H1 (cell line): Measurements from ENCODE around the gene TGFB3. TPM values are rescaled to one million over a fixed set of nuclear protein-coding genes. Genes with fewer than 3 reads are reported as not detected.

Source experiments
- CTCF ChIA-PET: fragments of 300-600 bp; sonication (Branson Sonifier 250); formaldehyde crosslinking; loops from one replicate; lab custom pipeline; 2021; ENCODE audit not compliant: partially characterized antibody; lab: Charles Lee
- POLR2A ChIA-PET: fragments of 300-600 bp; sonication (Branson Sonifier 250); formaldehyde crosslinking; loops from one replicate; lab custom pipeline; 2021; ENCODE audit warnings: inconsistent platforms; ENCODE audit not compliant: partially characterized antibody; lab: Charles Lee
- DNase-seq, 2 experiments: peaks; one replicate each; pipeline versions ENCODE4 v3.0.0 to v3.0.0-alpha.2; 2010 to 2022; ENCODE audit warnings: low spot score in 2 of 2, low read depth in 1 of 2, mixed read lengths in 1 of 2
- FAIRE-seq: peaks from 2 replicates; lab custom pipeline; 2011; peaks lifted over from hg19 to GRCh38; lab: Jason Lieb, UNC
- H2AFZ ChIP-seq: 2 replicates; pipeline ENCODE4 v1.8.1; 2012; ENCODE audit warnings: low read length, inconsistent platforms
- H2AK5ac ChIP-seq: 2 replicates; pipeline ENCODE4 v1.6.1; 2013; ENCODE audit warnings: low read depth, low read length
- H2BK120ac ChIP-seq: replicated peaks from 2 replicates; pipeline ENCODE3; 2013; ENCODE audit warnings: low read depth, low read length, inconsistent platforms
- H2BK12ac ChIP-seq: 2 replicates; pipeline ENCODE4 v1.6.1; 2013; ENCODE audit warnings: low read depth, low read length
- H2BK15ac ChIP-seq: 2 replicates; pipeline ENCODE4 v1.6.1; 2013; ENCODE audit warnings: low read length
- H2BK20ac ChIP-seq: 2 replicates; pipeline ENCODE4 v1.6.1; 2013; ENCODE audit warnings: low read length
- H2BK5ac ChIP-seq: 2 replicates; pipeline ENCODE4 v1.6.1; 2013; ENCODE audit warnings: low read depth, low read length
- H3K14ac ChIP-seq: 2 replicates; pipeline ENCODE4 v1.6.1; 2013; ENCODE audit warnings: inconsistent platforms; ENCODE audit not compliant: insufficient read length
- H3K18ac ChIP-seq: 2 replicates; pipeline ENCODE4 v1.6.1; 2013; ENCODE audit warnings: low read length; ENCODE audit errors: extremely low read depth
- H3K23ac ChIP-seq: 2 replicates; pipeline ENCODE4 v1.6.1; 2013; ENCODE audit warnings: inconsistent platforms; ENCODE audit not compliant: insufficient read length
- H3K23me2 ChIP-seq: 2 replicates; pipeline ENCODE4 v1.6.1; 2013; ENCODE audit warnings: low read depth, low read length
- H3K27ac ChIP-seq: 2 replicates; pipeline ENCODE4 v1.6.1; 2011; ENCODE audit warnings: low read depth, low read length, inconsistent platforms
- H3K27me3 ChIP-seq, 4 experiments: replicated peaks in 1 of 4; 1 replicate in 1 of 4; 2 replicates in 3 of 4; pipeline versions ENCODE4 v1.6.1 to v1.8.1; 2011 to 2013; ENCODE audit warnings: low read length in 3 of 4, mild to moderate bottlenecking in 3 of 4, inconsistent platforms in 2 of 4, mixed read lengths in 2 of 4, moderate library complexity in 1 of 4; ENCODE audit not compliant: control insufficient read depth in 3 of 4, insufficient read depth in 3 of 4; ENCODE audit errors: extremely low read depth in 1 of 4
- H3K36me3 ChIP-seq, 4 experiments: 2 replicates each; pipeline versions ENCODE4 v1.6.1 to v1.8.1; 2011 to 2013; ENCODE audit warnings: mild to moderate bottlenecking in 4 of 4, low read length in 3 of 4, moderate library complexity in 2 of 4, control low read depth in 1 of 4, inconsistent platforms in 1 of 4; ENCODE audit not compliant: insufficient read depth in 4 of 4, control insufficient read depth in 2 of 4
- H3K4ac ChIP-seq: replicated peaks from 2 replicates; pipeline ENCODE3; 2013; ENCODE audit warnings: low read length, low read depth, mixed read lengths, inconsistent platforms; ENCODE audit not compliant: insufficient read length
- H3K4me1 ChIP-seq, 4 experiments: replicated peaks in 1 of 4; 1 replicate in 1 of 4; 2 replicates in 3 of 4; pipeline versions ENCODE4 v1.6.1 to v1.8.1; 2011 to 2013; ENCODE audit warnings: low read length in 3 of 4, inconsistent platforms in 2 of 4, mixed read lengths in 1 of 4; ENCODE audit not compliant: insufficient read depth in 4 of 4, control insufficient read depth in 3 of 4
- H3K4me2 ChIP-seq, 2 experiments: 2 replicates each; pipeline versions ENCODE4 v1.6.1 to v1.8.1; 2011 to 2013; ENCODE audit warnings: low read depth in 2 of 2, low read length in 2 of 2, control low read depth in 1 of 2, inconsistent platforms in 1 of 2, mild to moderate bottlenecking in 1 of 2; ENCODE audit not compliant: insufficient read depth in 1 of 2
- H3K4me3 ChIP-seq, 4 experiments: fragments of 200-600, 300-600 bp in 1 of 4; sonication (generic), shearing (Covaris generic), sonication (Bioruptor Twin) in 1 of 4; 2 replicates each; pipeline versions ENCODE4 v1.5.1 to v1.8.1; 2011 to 2016; ENCODE audit warnings: low read length in 4 of 4, low read depth in 3 of 4, control low read depth in 2 of 4, inconsistent platforms in 2 of 4, mild to moderate bottlenecking in 2 of 4, mixed read lengths in 1 of 4, moderate library complexity in 1 of 4; ENCODE audit not compliant: insufficient read depth in 2 of 4; ENCODE audit errors: extremely low read depth in 1 of 4
- H3K56ac ChIP-seq: replicated peaks from 2 replicates; pipeline ENCODE3; 2013; ENCODE audit warnings: low read depth, mild to moderate bottlenecking, mixed read lengths, low read length, inconsistent platforms; ENCODE audit not compliant: insufficient read length
- H3K79me1 ChIP-seq: 2 replicates; pipeline ENCODE4 v1.6.1; 2013; ENCODE audit warnings: low read depth, low read length, control low read depth
- H3K79me2 ChIP-seq, 2 experiments: 2 replicates each; pipeline versions ENCODE4 v1.6.1 to v1.8.1; 2012 to 2013; ENCODE audit warnings: low read length in 2 of 2, mild to moderate bottlenecking in 2 of 2, inconsistent platforms in 1 of 2; ENCODE audit not compliant: insufficient read depth in 2 of 2, control insufficient read depth in 1 of 2
- H3K9ac ChIP-seq, 4 experiments: replicated peaks in 1 of 4; 1 replicate in 1 of 4; 2 replicates in 3 of 4; pipeline versions ENCODE4 v1.6.1 to v1.8.1; 2011 to 2013; ENCODE audit warnings: low read depth in 3 of 4, low read length in 3 of 4, control low read depth in 2 of 4, mild to moderate bottlenecking in 2 of 4, moderate library complexity in 2 of 4, inconsistent platforms in 1 of 4; ENCODE audit errors: extremely low read depth in 1 of 4
- H3K9me3 ChIP-seq, 2 experiments: 2 replicates each; pipeline versions ENCODE4 v1.6.1 to v1.8.1; 2012 to 2013; ENCODE audit warnings: mild to moderate bottlenecking in 2 of 2, moderate library complexity in 2 of 2, control low read depth in 1 of 2, inconsistent platforms in 1 of 2, low read depth in 1 of 2, low read length in 1 of 2, mixed read lengths in 1 of 2; ENCODE audit not compliant: insufficient read depth in 2 of 2
- H4K20me1 ChIP-seq, 2 experiments: replicated peaks in 1 of 2; 2 replicates each; pipeline versions ENCODE3 to v1.8.1; 2011 to 2013; ENCODE audit warnings: inconsistent platforms in 2 of 2, low read length in 2 of 2, mild to moderate bottlenecking in 1 of 2; ENCODE audit not compliant: insufficient read depth in 2 of 2, control insufficient read depth in 1 of 2
- H4K5ac ChIP-seq: 2 replicates; pipeline ENCODE4 v1.6.1; 2013; ENCODE audit warnings: low read length, low read depth, mixed read lengths, inconsistent platforms; ENCODE audit not compliant: insufficient read length
- H4K8ac ChIP-seq: 2 replicates; pipeline ENCODE4 v1.8.0; 2013; ENCODE audit warnings: mild to moderate bottlenecking, moderate library complexity, low read length, inconsistent platforms; ENCODE audit not compliant: insufficient read depth; ENCODE audit errors: extremely low read depth
- H4K91ac ChIP-seq: replicated peaks from 2 replicates; pipeline ENCODE3; 2013; ENCODE audit warnings: low read length, mixed read lengths, inconsistent platforms; ENCODE audit not compliant: insufficient read length
- ATF3 ChIP-seq: IDR thresholded peaks from 2 replicates; pipeline ENCODE4 v1.6.1; 2011; ENCODE audit warnings: low read depth, mild to moderate bottlenecking, low read length; ENCODE audit not compliant: insufficient read depth
- E2F6 ChIP-seq: IDR thresholded peaks from 2 replicates; pipeline ENCODE4 v1.6.1; 2012; ENCODE audit warnings: inconsistent platforms
- EGR1 ChIP-seq: IDR thresholded peaks from 2 replicates; pipeline ENCODE4 v1.6.1; 2011; ENCODE audit warnings: low read depth, low read length, borderline replicate concordance
- RFX5 ChIP-seq: IDR thresholded peaks from 2 replicates; pipeline ENCODE4 v1.6.1; 2011; ENCODE audit warnings: low read depth, low read length, improper control_type of control experiment, borderline replicate concordance
- SP4 ChIP-seq: IDR thresholded peaks from 2 replicates; pipeline ENCODE4 v1.6.1; 2012; ENCODE audit warnings: low read length, inconsistent platforms
- TBP ChIP-seq: IDR thresholded peaks from 2 replicates; pipeline ENCODE4 v1.6.1; 2011; ENCODE audit warnings: low read depth, low read length, improper control_type of control experiment
- WGBS, 2 experiments: shearing (Covaris generic) in 1 of 2; methylation state at CpG; one replicate each; pipeline versions ENCODE4 v1.1.6 to v1.1.7; 2013 to 2015; ENCODE audit warnings: low lambda C conversion rate in 2 of 2, mixed read lengths in 2 of 2, inconsistent platforms in 1 of 2, low coverage in 1 of 2, missing lambda C conversion rate in 1 of 2; ENCODE audit not compliant: insufficient replicate concordance in 2 of 2, insufficient coverage in 1 of 2, insufficient read length in 1 of 2; ENCODE audit errors: extremely low coverage in 1 of 2, missing lambda C conversion rate in 1 of 2; 5-methylcytosine and 5-hydroxymethylcytosine counted together
- polyA plus RNA-seq, 7 experiments: library from polyadenylated mRNA; depleted of rRNA in 3 of 7; stranded (reverse) in 5 of 7; unstranded in 2 of 7; fragments of >200 nt in 5 of 7; fragments of 200-250 nt in 2 of 7; gene quantifications; 1 replicate in 5 of 7; 2 replicates in 1 of 7; 4 replicates in 1 of 7; pipeline versions ENCODE4 v1.2.1 to v1.2.3, GENCODE V29; 2011 to 2013; ENCODE audit warnings: missing spikeins in 2 of 7, mixed read lengths in 2 of 7
- total RNA-seq: library from RNA; stranded (reverse); fragmentation: NEBNext Ultra II Directional; extraction: Animal tissue kit (Norgen Biotek cat#: 25700); gene quantifications from 2 replicates; pipeline ENCODE4 v1.2.1, GENCODE V29; 2021

The TGFB3 gene
- total and polyA plus RNA-seq, 2 of the 8 experiments (the other 6 are each of a cell fraction or from before 2014, with no cell fraction given): 0.65 to 0.86 TPM

- Histone ChIP-seq H2BK12ac (no peak overlapping the region), H2BK120ac (no peak overlapping the region), H3K79me2 (no peaks in the 10 kb centered on the region), H2AFZ (no peak overlapping the region), H2BK5ac (no peak overlapping the region), H3K4ac (no peak overlapping the region), H3K9me3 (no peaks in the 10 kb centered on the region), H3K27ac (no peak overlapping the region), H3K23me2 (no peaks in the 10 kb centered on the region), H3K18ac (no peak overlapping the region), H3K56ac (no peak overlapping the region), H3K4me2 (no peak overlapping the region), H3K36me3 (no peaks in the 10 kb centered on the region), H4K20me1 (no peaks in the 10 kb centered on the region), H4K8ac (no peak overlapping the region), H4K5ac (no peak overlapping the region), H3K79me1 (no peaks in the 10 kb centered on the region), H3K14ac (no peak overlapping the region), H2BK15ac (no peak overlapping the region), H3K23ac (no peak overlapping the region), H3K27me3 (no peaks in the 10 kb centered on the region), H2AK5ac (no peak overlapping the region), H2BK20ac (no peak overlapping the region), H4K91ac (no peak overlapping the region), H3K4me3 (no peak overlapping the region), H3K4me1 (peaks cover 0 to 3% (median under 1%) of the 10 kb centered on the region in 4 experiments; a peak in 2 of 7 replicates), H3K9ac (no peak overlapping the region)
- no peak for DNase-seq
- POLR2A ChIA-PET: no interaction called here
- FAIRE-seq: no peak
- 80% methylated on average over 8 of the region's 8 CpGs; no CpG with 5 or more reads in 1 of the 2 experiments for WGBS, 2 experiments
- CTCF ChIA-PET: interaction anchor here (0.9 to 20.1 kb wide), 4 partner anchors 10 to 261 kb away, joined by 3 to 261 read pairs (median 14); partner anchors contain the start of gene TGFB3
- no peak for TF ChIP-seq EGR1
- no peak for TF ChIP-seq RFX5
- no peak for TF ChIP-seq ATF3
- no peak for TF ChIP-seq E2F6
- TF ChIP-seq SP4: no peak
- TF ChIP-seq TBP: no peak
Measured at GRCh38 chr14:75969891-75970290, 11.9 kb downstream of the TGFB3 start.
